ENCODE results near the gene MUC5AC. TPM values are rescaled to one million over a fixed set of nuclear protein-coding genes. Genes with fewer than 3 reads are reported as not detected.

The MUC5AC gene
- total RNA-seq, 2 experiments from 2014 or later = not detected

- Histone ChIP-seq H3K9me3 (ENCODE audit: low read length) (no peaks in the 10 kb centered on the region), H2AFZ (ENCODE audit: low read length) (no peak overlapping the region), H3K36me3 (ENCODE audit: insufficient read depth, low read length) (no peaks in the 10 kb centered on the region), H3K27ac (ENCODE audit: low read depth, low read length, poor library complexity, severe bottlenecking) (no peak overlapping the region), H3K79me2 (ENCODE audit: insufficient read depth, low read depth, low read length) (no peaks in the 10 kb centered on the region), H3K4me3 (ENCODE audit: low read depth, low read length, poor library complexity, severe bottlenecking) (no peak overlapping the region), H4K20me1 (ENCODE audit: insufficient read depth, low read length) (no peaks in the 10 kb centered on the region), H3K4me2 (ENCODE audit: low read length) (no peak overlapping the region), H3K9me2 (ENCODE audit: insufficient read depth, low read length) (no peaks in the 10 kb centered on the region), H3K4me1 (ENCODE audit: insufficient read depth, low read length, poor library complexity, severe bottlenecking) (no peaks in the 10 kb centered on the region)
- DNase-seq (ENCODE audit: low spot score) = no peak
- TF ChIP-seq CTCF (conservative IDR thresholded peaks at IDR 0.05; ENCODE audit: low read length) = no peak
- no peak for TF ChIP-seq EZH2phosphoT487 (IDR thresholded peaks at IDR 0.05; ENCODE audit: borderline replicate concordance, low read depth, low read length)
- ChIA-PET CTCF (ENCODE audit: unreplicated experiment) (no interaction called here), POLR2A (no interaction called here)
- no TSS peak for BruUV-seq (replicated peaks)
- intact Hi-C loops (cut with micrococcal nuclease; ENCODE audit: unreplicated experiment) = no loop called here
Measured at GRCh38 chr11:1168256-1168655, 10.5 kb downstream of the MUC5AC start.

- no peak for DNase-seq (ENCODE audit: low spot score)
- ChIA-PET CTCF (ENCODE audit: unreplicated experiment) (no interaction called here), POLR2A (no interaction called here)
- Histone ChIP-seq H3K4me1 (ENCODE audit: insufficient read depth, low read length, poor library complexity, severe bottlenecking) (no peaks in the 10 kb centered on the region), H3K4me2 (ENCODE audit: low read length) (no peak overlapping the region), H3K9me3 (ENCODE audit: low read length) (no peaks in the 10 kb centered on the region), H2AFZ (ENCODE audit: low read length) (no peak overlapping the region), H4K20me1 (ENCODE audit: insufficient read depth, low read length) (no peaks in the 10 kb centered on the region), H3K79me2 (ENCODE audit: insufficient read depth, low read depth, low read length) (no peaks in the 10 kb centered on the region), H3K36me3 (ENCODE audit: insufficient read depth, low read length) (no peaks in the 10 kb centered on the region), H3K27ac (ENCODE audit: low read depth, low read length, poor library complexity, severe bottlenecking) (no peak overlapping the region), H3K4me3 (ENCODE audit: low read depth, low read length, poor library complexity, severe bottlenecking) (no peak overlapping the region), H3K9me2 (ENCODE audit: insufficient read depth, low read length) (no peaks in the 10 kb centered on the region)
- no TSS peak for BruUV-seq (replicated peaks)
- no peak for TF ChIP-seq CTCF (conservative IDR thresholded peaks at IDR 0.05; ENCODE audit: low read length)
- intact Hi-C loops (cut with micrococcal nuclease; ENCODE audit: unreplicated experiment) = no loop called here
Measured at GRCh38 chr11:1168721-1169161, 11.0 kb downstream of the MUC5AC start.

- no peak overlapping the region for H3K4me3 ChIP-seq (ENCODE audit: low read depth, low read length, poor library complexity, severe bottlenecking)
- DNase-seq (ENCODE audit: low spot score) = no peak
- no peak overlapping the region for H2AFZ ChIP-seq (ENCODE audit: low read length)
- TF ChIP-seq EZH2phosphoT487 (IDR thresholded peaks at IDR 0.05; ENCODE audit: borderline replicate concordance, low read depth, low read length) (no peak), CTCF (conservative IDR thresholded peaks at IDR 0.05; ENCODE audit: low read length) (no peak)
- intact Hi-C loops (cut with micrococcal nuclease; ENCODE audit: unreplicated experiment) = no loop called here
- no peaks in the 10 kb centered on the region for H3K9me3 ChIP-seq (ENCODE audit: low read length)
- H3K4me1 ChIP-seq (ENCODE audit: insufficient read depth, low read length, poor library complexity, severe bottlenecking) = no peaks in the 10 kb centered on the region
- H3K27ac ChIP-seq (ENCODE audit: low read depth, low read length, poor library complexity, severe bottlenecking) = no peak overlapping the region
- no peak overlapping the region for H3K4me2 ChIP-seq (ENCODE audit: low read length)
- no TSS peak for BruUV-seq (replicated peaks)
- no peaks in the 10 kb centered on the region for H4K20me1 ChIP-seq (ENCODE audit: insufficient read depth, low read length)
- POLR2A ChIA-PET = no interaction called here
- H3K9me2 ChIP-seq (ENCODE audit: insufficient read depth, low read length) = no peaks in the 10 kb centered on the region
- no peaks in the 10 kb centered on the region for H3K36me3 ChIP-seq (ENCODE audit: insufficient read depth, low read length)
- CTCF ChIA-PET (ENCODE audit: unreplicated experiment) = no interaction called here
- no peaks in the 10 kb centered on the region for H3K79me2 ChIP-seq (ENCODE audit: insufficient read depth, low read depth, low read length)
Measured at GRCh38 chr11:1171223-1171984, 13.7 kb downstream of the MUC5AC start.

Data from OCI-LY7 (cell line).